GM19455 (cell line): ENCODE results near the gene SSC4D.
A peak's percentile ranks its signal among the peaks of the same experiment; 100 is the strongest.
"Not testable (repeated sequence)": the region's sequence is repeated elsewhere in the genome, so short reads cannot be mapped to it uniquely, and the experiment has no call there.

Source experiments
- ATAC-seq: cut with Tn5 transposase; IDR thresholded peaks from one replicate; pipeline ENCODE4 v1.9.1; 2021; ENCODE audit not compliant: unreplicated experiment

The SSC4D gene

DNA sequence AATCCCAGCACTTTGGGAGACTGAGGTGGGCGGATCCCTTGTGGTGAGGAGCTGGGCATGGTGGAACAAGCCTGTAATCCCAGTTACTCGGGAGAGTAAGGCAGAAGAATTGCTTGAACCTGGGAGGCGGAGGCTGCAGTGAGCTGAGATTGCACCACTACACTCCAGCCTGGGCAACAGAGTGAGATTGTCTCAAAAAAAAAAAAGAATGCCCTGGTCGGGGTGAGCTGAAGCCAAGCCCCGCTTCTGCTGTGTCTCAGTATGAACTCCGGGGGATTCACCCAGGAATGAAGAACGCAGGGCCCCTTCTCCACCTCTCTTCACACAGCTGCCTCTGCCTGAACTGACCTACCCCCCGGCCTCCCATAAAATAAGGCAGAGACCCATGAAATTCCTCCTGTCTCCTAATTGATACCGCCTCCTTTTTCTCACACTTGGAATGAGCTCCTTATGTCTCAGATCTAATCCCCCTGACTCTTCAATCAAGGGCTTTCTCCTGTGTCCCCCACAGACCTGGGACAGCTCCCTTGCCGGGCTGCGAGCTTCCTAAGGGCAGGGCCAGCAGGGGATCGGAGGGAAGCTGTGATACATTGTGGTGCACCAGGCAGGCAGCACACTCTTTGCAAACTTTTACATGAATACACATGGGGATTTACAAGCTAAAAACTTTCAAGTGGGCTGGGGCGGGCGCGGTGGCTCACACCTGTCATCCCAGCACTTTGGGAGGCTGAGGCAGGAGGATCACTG lies 14.3 kb upstream of the SSC4D start:
- ATAC-seq, result no peak

DNA sequence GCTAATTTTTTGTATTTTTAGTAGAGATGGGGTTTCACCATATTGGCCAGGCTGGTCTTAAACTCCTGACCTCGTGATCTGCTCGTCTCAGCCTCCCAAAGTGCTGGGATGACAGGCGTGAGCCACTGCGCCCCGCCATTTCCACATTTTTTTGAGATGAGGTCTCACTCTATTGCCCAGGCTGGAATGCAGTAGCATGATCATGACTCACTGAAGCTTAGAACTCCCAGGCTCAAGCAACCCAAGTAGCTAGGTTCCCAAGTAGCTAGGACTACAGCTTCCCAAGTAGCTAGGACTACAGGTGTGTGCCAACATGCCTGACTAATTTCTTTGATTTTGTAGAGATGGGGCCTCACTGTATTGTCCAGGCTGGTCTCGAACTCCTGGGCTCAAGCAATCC lies 11.6 kb upstream of the SSC4D start:
- ATAC-seq, result not testable (repeated sequence)

DNA sequence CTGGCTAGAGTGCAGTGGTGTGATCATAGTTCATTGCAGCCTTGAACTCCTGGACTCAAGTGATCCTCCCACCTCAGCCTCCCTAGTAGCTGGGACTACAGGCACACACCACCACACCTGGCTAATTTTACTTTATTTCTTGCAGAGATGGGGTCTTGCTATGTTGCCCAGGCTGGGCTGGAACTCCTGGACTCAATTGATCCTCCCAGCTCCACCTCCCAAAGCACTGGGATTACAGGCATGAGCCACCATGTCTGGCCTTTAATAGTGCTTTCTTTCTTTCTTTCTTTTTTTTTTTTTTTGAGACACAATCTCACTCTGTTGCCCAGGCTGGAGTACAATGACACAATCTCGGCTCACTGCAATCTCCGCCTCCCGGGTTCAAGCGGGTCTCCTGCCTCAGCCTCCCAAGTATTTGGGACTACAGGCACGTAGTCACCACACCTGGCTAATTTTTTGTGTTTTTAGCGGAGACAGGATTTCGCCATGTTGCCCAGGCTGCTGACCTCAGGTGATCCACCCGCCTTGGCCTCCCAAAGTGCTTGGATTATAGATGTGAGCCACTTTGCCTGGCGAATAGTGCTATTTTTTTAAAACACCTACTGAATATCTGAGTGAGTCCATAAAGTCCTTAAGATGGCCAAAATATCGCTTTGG lies 8.3 kb upstream of the SSC4D start:
- not testable (repeated sequence) for ATAC-seq

DNA sequence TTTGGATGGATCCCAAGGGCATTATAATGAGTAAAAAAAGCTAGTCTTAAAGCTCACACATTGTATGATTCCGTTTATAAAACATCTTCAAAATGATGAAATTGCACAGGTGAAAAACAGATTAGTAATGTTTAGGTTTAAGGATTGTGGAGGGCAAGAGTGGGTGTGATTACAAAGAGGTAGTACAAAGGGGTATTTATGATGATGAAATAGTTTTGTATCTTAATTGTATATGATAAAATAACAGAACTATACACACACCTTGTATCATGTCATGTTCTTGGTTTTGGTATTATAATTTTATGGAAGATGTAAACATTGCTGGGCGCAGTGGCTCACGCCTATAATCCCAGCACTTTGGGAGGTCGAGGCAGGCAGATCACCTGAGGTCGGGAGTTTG lies 2.8 kb upstream of the SSC4D start:
- ATAC-seq, result no peak

DNA sequence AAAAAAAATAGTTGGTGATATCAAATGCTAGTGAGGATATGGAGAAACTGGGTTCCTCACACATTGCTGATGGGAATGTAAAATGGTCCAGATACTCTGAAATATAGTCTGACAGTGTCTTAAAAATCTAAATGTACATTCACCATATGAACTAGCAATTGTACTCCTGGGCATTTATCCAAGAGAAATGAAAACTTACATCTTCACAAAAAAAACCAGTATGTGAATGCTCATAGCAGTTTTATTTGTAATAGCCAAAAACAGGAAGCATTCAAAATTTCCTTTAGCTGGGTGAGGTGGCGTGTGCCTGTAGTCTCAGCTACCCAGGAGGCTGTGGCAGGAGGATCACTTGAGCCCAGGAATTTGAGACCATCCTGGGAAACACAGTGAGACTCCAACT lies 2.1 kb upstream of the SSC4D start:
- no peak for ATAC-seq

DNA sequence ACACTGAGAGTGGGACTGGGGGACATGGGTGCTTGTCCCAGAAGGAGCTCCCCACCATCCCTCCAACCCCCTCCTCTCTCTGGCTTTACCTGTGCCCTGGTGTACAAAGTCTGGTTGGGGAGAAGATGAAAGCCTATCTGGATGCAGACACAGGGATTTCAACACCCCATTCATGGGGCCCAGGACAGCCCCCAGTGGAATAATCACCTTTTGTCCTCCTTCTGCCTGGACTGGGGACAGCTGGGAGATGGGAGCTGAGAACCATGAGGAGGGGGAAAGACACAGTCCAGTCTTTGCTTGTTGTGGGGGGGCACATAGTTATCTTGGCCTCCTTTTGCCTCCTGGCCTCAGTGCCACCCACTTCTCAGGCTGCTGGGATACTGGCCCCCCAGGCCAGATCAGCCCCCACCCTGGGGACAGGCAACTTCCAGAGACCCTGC lies 1.4 kb downstream of the SSC4D start:
- no peak for ATAC-seq

DNA sequence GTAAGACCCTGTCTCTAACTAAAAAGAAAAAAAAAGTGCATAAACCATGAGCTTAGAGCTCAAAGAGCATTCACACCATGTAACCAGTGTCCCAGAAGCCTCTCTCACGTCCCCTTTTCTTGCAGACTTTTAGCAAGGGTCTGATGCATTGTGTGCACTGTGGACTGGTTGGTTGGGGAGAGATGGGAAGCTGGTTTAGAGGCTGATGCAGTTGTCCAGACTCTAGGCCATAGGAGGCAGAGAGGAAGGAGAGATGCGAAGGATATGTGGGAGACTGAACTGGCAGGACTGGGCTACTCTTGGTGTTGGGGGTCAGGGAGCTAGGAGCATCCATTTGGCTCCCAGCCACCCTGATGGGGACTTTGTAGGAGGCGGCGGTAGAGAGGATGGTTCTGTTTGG lies 1.8 kb downstream of the SSC4D start:
- no peak for ATAC-seq

DNA sequence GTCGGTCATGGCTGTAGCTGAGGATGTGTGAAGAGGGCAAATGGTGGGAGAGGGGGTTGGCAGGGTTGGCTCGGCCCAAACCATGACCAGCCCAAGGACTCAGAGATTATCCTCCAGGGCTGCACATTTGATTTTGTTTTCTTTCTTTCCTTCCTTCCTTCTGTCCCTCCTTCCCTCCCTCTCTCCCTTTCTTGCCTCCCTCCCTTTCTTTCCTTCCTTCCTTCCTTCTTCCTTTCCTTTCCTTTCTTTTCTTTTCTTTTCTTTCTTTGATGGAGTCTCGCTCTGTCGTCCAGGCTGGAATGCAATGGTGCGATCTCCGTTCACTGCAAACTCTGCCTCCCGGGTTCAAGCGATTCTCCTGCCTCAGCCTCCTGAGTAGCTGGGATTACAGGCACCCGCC lies 3.8 kb downstream of the SSC4D start:
- no peak for ATAC-seq

DNA sequence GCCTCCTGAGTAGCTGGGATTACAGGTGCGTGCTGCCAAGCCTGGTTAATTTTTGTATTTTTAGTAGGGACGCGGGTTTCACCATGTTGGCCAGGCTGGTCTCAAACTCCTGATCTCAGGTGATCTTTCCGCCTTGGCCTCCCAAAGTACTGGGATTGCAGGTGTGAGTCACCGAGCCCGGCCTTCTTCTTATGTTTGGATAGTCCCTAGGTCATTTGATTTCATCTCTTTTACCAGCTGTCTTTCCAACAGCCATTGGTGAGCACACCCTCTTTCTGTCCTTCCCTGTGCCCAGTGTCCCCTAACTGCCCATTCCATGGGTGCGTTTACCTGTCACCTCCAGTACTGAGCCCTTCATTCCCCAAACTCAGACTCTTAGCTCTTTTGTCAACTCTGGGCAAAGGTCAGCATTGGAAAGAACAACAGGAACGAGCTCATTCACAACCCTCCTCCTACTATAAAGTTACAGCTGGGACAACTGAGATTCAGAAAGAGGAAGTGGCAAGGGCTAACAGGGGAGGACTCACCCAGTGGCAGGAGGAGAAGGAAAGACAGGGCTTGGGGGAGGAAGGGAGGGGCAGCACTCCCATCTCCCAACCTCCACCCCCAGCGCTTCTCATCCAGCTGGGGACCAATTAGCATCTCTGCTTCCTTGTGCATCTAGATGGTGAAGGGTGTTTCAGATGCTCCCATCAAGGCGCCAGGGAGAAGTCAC lies 5.6 kb downstream of the SSC4D start:
- ATAC-seq, result no peak

DNA sequence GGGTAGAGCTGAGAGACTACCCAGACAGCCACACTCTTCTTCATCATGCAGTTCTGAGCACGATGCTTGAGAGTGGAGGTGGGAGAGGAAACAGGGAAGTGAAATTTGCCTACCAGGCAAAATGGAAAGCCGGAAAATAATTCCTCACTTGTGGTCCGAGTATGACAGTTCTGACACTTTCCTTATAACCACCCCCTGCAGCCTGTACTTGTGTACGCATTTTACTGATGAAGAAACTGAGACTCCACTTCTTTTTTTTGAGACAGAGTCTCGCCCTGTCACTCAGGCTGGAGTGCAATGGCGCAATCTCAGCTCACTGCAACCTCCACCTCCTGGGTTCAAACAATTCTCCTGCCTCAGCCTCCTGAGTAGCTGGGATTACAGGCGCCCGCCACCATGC lies 6.4 kb downstream of the SSC4D start:
- not testable (repeated sequence) for ATAC-seq

DNA sequence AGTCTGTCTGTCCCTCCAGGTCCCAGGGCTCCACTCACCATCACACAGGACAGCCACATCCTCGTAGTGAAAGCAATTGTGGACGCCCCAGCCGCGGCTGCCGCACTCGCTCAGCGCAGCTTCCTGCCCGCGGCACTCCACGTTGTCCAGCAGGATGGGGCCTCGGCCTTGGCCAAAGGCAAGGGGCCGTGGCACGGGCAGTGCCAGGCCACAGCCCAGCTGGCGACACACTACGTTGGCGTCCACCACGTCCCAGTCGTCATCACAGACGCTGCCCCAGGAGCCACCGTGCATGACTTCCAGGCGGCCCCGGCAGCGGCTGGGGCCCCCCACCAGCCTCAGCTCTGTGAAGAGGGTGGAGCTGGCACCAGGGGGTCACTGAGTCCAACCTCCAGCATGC lies 9.2 kb downstream of the SSC4D start:
- ATAC-seq, result no peak

DNA sequence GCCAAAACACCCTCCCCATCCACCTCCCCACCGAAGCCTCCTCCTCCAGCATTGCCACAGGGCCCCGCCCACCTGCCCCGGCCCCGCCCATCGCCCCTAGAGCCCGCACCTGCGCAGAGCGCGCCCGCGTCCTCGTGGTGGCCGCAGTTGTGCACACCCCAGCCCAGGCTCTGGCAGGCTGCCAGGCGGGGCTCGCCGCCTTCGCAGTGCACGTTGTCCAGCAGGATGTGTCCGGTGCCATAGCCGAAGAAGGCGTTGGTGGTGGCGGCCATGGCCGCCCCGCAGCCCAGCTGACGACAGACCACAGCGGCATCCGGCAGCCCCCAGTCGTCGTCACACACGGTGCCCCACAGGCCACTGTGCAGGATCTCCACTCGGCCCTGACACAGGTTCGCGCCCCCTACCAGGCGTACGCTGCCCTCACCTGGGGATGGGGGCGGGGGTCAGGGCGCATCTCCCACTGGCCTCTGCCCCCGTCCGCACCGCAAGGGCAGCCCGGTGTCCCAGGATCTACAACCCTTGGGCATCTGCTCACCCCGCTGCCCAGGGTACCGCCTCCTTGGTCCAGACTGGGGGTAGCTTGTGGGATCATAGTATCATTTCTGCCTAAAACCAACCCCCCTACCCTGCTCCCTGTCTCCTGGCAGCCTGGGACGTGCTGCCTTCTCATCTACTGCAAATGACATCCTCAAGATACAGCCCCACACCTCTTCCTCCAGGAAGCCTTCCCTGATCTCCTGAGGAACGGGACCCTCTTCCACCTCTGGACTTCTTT lies 11.9 kb downstream of the SSC4D start:
- ATAC-seq, result no peak

DNA sequence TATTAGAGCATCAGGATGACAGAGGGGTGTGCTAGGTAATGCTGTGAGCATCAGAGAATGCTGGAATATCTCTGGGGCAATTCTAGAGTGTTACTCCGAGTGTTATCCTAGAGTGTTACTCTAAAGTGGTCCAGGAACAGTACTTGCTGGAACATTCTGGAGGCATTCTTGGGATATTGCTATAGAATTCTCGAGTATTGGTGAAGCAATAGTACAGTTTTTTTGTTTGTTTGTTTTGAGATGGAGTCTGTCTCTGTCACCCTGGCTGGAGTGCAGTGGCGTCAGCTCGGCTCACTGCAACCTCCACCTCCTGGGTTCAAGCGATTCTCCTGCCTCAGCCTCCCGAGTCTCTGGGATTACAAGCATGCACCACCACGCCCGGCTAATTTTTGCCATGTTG lies 12.6 kb downstream of the SSC4D start:
- ATAC-seq, result no peak

DNA sequence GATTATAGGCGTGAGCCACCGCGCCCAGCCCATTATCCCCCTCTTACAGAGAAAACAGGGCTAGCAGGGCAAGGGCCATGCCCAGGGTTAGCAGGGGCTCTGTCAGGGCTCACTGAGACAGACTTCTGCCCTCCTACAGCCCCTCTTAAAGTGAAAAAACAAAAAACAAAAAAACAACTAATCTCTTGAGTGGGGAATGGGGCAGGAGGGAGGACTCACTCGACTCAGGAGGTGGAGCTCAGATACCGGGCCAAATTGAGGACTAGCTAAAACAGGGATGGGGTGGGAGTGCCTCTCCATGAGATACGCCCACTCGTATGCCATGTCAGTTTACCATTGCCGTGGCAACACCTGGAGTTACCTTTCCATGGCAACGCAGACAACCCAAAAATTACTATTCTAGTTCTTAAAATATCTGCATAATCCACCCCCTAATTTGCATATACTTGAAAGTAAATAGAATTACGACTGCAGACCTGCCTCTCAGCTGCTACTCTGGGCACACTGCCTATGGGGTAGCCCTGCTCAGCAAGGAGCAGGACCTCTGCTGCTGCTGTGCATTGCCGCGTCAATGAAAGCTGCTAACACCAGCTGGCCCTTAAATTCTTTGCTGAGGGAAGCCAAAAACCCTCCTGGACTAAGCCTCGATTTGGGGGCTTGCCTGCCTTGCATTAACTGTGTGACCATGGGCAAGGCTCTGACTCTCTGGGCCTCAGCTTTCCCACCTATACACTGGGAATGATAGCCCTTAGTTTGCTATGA lies 13.4 kb downstream of the SSC4D start:
- ATAC-seq, result no peak

DNA sequence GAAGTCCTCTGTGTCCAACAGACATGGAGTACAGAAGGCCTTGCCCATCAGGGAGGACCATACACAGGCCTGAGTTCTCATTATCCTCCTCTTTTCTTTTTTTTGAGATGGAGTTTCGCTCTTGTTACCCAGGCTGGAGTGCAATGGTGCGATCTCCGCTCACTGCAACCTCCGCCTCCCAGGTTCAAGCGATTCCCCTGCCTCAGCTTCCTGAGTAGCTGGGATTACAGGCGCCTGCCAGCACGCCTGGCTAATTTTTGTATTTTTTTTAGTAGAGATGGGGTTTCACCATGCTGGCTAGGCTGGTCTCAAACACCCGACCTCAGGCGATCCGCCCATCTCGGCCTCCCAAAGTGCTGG lies 13.9 kb downstream of the SSC4D start:
- not testable (repeated sequence) for ATAC-seq

DNA sequence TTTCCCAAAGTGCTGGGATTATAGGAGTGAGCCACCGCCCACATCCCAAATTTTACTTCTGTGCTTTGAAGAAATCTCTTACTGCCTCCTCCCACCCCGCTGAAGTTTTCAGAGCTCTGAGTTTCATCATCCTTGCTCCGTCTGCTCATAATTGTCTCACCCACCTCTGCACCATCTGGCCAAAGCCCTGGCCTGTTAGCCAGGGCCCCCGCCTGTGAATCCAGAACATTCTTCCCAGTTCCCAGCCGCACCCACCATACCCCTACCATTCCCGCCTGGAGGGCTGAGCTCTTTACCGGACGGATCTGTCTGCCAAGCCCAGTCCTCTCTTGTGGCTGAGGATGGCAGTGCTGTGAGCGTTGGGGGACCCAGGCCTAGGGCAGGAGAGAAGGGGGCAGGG lies 14.5 kb downstream of the SSC4D start:
- no peak for ATAC-seq

DNA sequence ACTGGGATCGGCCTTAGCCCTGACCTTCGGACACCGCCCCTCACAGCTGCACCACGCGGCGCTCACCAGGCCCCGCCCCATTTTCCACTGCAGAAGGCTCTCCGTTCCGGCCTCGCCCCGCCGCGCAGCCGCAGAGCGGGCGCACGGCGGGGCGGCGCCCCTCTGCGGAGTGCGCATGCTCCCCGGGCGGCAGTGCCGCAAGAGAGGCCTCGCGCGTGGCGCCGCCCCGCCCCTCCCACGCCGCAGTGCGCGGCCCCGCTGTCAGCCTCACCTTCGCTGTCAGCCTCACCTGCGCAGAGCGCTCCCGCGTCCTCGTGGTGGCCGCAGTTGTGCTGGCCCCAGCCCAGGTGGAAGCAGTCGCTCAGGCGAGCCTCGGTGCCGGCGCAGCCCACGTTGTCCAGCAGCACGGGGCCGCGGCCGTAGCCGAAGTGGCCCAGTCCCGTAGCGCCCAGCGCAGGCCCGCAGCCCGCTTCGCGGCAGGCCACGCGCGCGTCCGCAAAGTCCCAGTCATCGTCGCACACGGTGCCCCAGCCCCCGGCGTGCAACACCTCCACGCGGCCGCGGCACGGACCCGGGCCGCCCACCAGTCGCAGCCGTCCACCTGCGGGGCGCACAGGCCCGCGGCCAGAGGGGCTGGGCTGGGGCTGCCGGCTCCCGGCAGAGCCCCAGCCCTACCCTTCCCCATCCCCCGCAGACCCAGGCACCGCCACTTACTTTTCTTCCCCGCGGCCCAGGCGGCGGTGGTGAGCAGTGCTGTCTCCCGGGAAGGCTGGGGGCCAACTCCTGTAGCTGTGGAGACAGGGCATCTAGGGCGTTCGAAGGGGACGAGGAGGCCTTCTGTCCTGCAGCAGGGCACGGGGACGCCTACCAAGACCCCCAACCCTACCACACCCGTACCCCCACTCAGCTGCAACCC lies 16.1 kb downstream of the SSC4D start:
- ATAC-seq, result peak; percentile 91

DNA sequence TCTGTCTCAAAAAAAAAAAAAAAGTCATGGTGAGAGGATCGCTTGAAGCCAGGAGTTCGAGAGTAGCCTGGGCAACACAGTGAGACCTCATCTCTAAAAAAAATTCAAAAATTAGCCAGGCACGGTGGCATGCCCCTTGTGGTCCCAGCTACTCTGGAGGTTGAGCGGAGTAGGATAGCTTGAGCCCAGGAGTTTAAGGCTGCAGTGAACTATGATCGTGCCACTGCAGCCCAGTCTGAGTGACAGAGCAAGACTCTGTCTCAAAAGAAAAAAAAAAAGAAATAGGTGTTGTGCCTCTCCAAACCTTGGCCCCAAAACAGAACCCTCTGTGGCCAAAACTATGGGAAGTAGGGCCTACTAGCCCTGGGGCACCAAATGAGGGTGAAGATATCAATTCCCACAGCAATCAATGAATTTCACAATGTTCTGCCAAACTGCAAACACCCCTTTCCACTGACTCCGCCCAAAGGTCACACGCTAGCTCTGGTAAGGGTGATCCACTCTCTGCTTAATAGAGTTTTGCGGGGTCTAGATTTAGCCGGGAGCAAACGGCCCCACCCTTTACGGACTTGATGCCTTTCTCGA lies 16.9 kb downstream of the SSC4D start:
- ATAC-seq, result no peak

DNA sequence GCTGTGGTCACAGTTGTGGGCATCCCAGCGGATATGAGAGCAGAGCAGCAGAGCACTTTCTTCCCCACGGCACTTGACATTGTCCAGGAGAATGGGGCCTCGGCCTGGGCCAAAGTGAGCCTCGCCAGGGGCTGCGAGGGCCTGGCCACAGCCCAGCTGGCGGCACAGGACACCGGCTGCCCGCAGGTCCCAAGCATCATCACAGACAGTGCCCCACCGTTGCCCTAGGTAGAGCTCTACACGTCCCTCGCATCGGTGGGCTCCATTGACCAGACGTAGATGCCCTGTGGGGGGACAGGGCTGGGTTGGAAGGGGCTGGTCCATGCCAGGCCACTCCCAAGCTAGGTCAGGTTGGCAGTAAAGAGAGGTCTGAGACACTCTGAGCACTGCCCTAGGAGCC lies 19.4 kb downstream of the SSC4D start:
- ATAC-seq, result no peak
